HepG2 (cell line): Measurements from ENCODE around the gene RARS2. TPM values are rescaled to one million over a fixed set of nuclear protein-coding genes. Genes with fewer than 3 reads are reported as not detected.

Experiments used
- ATAC-seq: fragments of 200-7000 bp; cut with Tn5 transposase; 3 replicates; pipeline ENCODE4 v1.9.1; 2020; ENCODE audit warnings: mild to moderate bottlenecking, moderate library complexity
- BruUV-seq: library from RNA; stranded (reverse); fragments of 400-500 nt; replicated peaks from 2 replicates; lab custom pipeline; 2021; lab: Mats Ljungman, UMichigan
- CTCF ChIA-PET: fragments of 300-600 bp; formaldehyde crosslinking; extraction: SDS; loops from one replicate; lab custom pipeline; 2021; ENCODE audit warnings: low total read pairs, inconsistent platforms, low intra/inter-chr PET ratio; lab: Yijun Ruan, JAX
- POLR2A ChIA-PET: fragments of 350-600 bp; sonication (Branson Sonifier 250); formaldehyde crosslinking; loops from one replicate; lab custom pipeline; 2020; ENCODE audit warnings: antibody characterized with exemption, inconsistent platforms; lab: Yijun Ruan, JAX
- DNase-seq: peaks from one replicate; pipeline ENCODE4 v3.0.0-alpha.2; 2015; ENCODE audit warnings: low spot score
- FAIRE-seq: peaks from 3 replicates; lab custom pipeline; 2011; peaks lifted over from hg19 to GRCh38; lab: Jason Lieb, UNC
- H2AFZ ChIP-seq: one replicate; pipeline ENCODE4 v1.6.1; 2011; ENCODE audit warnings: low read length, inconsistent platforms
- H3K27ac ChIP-seq: fragments of 300-600 bp; 3 replicates; pipeline ENCODE4 v1.8.0; 2011; ENCODE audit warnings: mixed run types, mild to moderate bottlenecking, mixed read lengths, low read length, inconsistent platforms; ENCODE audit not compliant: insufficient read depth; ENCODE audit errors: extremely low read length
- H3K27me3 ChIP-seq, 2 experiments: fragments of 200-600 bp in 1 of 2; 2 replicates in 1 of 2; 3 replicates in 1 of 2; pipeline versions ENCODE4 v1.6.0 to v1.8.0; 2011; ENCODE audit warnings: low read length in 2 of 2, mild to moderate bottlenecking in 2 of 2, moderate library complexity in 2 of 2, inconsistent platforms in 1 of 2; ENCODE audit not compliant: insufficient read depth in 2 of 2, control insufficient read depth in 1 of 2
- H3K36me3 ChIP-seq, 2 experiments: fragments of 200-600 bp in 1 of 2; replicated peaks in 1 of 2; 2 replicates in 1 of 2; 3 replicates in 1 of 2; pipeline versions ENCODE4 v1.5.1 to v1.8.0; 2011; ENCODE audit warnings: low read length in 2 of 2, inconsistent platforms in 1 of 2; ENCODE audit not compliant: insufficient read depth in 2 of 2, control insufficient read depth in 1 of 2
- H3K4me1 ChIP-seq: 2 replicates; pipeline ENCODE4 v1.5.1; 2012; ENCODE audit warnings: low read length, inconsistent platforms; ENCODE audit not compliant: insufficient read depth
- H3K4me2 ChIP-seq: 2 replicates; pipeline ENCODE4 v1.6.0; 2011; ENCODE audit warnings: low read depth, low read length, inconsistent platforms
- H3K4me3 ChIP-seq, 3 experiments: fragments of 200-600 bp in 1 of 3; sonication (generic), shearing (Covaris generic) in 1 of 3; replicated peaks in 1 of 3; 2 replicates each; pipeline ENCODE4 v1.5.1; 2011 to 2016; ENCODE audit warnings: low read length in 3 of 3, inconsistent platforms in 2 of 3, low read depth in 2 of 3, mild to moderate bottlenecking in 2 of 3, control low read depth in 1 of 3, mixed read lengths in 1 of 3; ENCODE audit not compliant: insufficient read depth in 1 of 3
- H3K79me2 ChIP-seq: one replicate; pipeline ENCODE4 v1.6.1; 2011; ENCODE audit warnings: low read length, inconsistent platforms; ENCODE audit not compliant: insufficient read depth
- H3K9ac ChIP-seq: 2 replicates; pipeline ENCODE4 v1.6.0; 2011; ENCODE audit warnings: mild to moderate bottlenecking, low read depth, low read length, inconsistent platforms; ENCODE audit not compliant: insufficient read depth
- H3K9me3 ChIP-seq: 2 replicates; pipeline ENCODE4 v1.5.1; 2012; ENCODE audit warnings: mild to moderate bottlenecking, low read length
- H4K20me1 ChIP-seq: 2 replicates; pipeline ENCODE4 v1.6.0; 2011; ENCODE audit warnings: inconsistent platforms, mild to moderate bottlenecking, low read length, moderate library complexity; ENCODE audit not compliant: insufficient read depth
- CEBPB ChIP-seq: IDR thresholded peaks from 2 replicates; pipeline ENCODE4 v1.6.1; 2011; ENCODE audit warnings: low read depth, low read length, improper control_type of control experiment, borderline replicate concordance
- RNF2 ChIP-seq: fragments of 450-650 bp; conservative IDR thresholded peaks from 2 replicates; pipeline ENCODE4 v1.6.1; 2016; ENCODE audit warnings: low read depth
- ZNF335 ChIP-seq: sonication (generic); formaldehyde crosslinking; IDR thresholded peaks from 2 replicates; pipeline ENCODE4 v1.4.0; 2020; ENCODE audit warnings: missing genetic modification reagents
- ZNF704 ChIP-seq: sonication (generic); formaldehyde crosslinking; IDR thresholded peaks from 2 replicates; pipeline ENCODE4 v1.8.1; 2023; ENCODE audit warnings: mild to moderate bottlenecking, inconsistent platforms, moderate library complexity, missing genetic modification reagents, borderline replicate concordance
- ZNF720 ChIP-seq: sonication (generic); formaldehyde crosslinking; IDR thresholded peaks from 2 replicates; pipeline ENCODE4 v1.4.0; 2020; ENCODE audit warnings: missing genetic modification reagents
- WGBS: methylation state at CpG from one replicate; pipeline ENCODE4 v1.1.6; 2017; ENCODE audit warnings: low lambda C conversion rate; 5-methylcytosine and 5-hydroxymethylcytosine counted together
- in situ Hi-C: cut with HindIII; loops from 2 replicates; pipeline ENCODE4 v1.10.0; 2017; ENCODE audit warnings: low pct_unique_long_range_greater_than_20kb; ENCODE audit not compliant: extremely low pct_ligation_motif_present
- intact Hi-C: fragments of 100-400 bp; cut with micrococcal nuclease; formaldehyde crosslinking; loops from one replicate; pipeline ENCODE4 v1.10.0; 2022; ENCODE audit not compliant: unreplicated experiment
- polyA plus RNA-seq, 8 experiments: library from polyadenylated mRNA; depleted of rRNA in 3 of 8; stranded (reverse) in 7 of 8; unstranded in 1 of 8; fragments of >200 nt; fragmentation: Illumina TruSeq in 4 of 8; extraction: Trizol in 4 of 8; gene quantifications; 2 replicates each; pipeline versions ENCODE4 v1.2.1 to v1.2.3, GENCODE V29; 2011 to 2016; ENCODE audit warnings: low read depth in 4 of 8, missing spikeins in 1 of 8, mixed read lengths in 1 of 8; ENCODE audit not compliant: insufficient read depth in 1 of 8
- total RNA-seq, 5 experiments: library from RNA; depleted of rRNA; stranded (reverse); fragments of >200 nt; fragmentation: Illumina TruSeq; extraction: Trizol; gene quantifications; 2 replicates each; pipeline ENCODE4 v1.2.3, GENCODE V29; 2016; ENCODE audit warnings: low read depth in 1 of 5

Gene RARS2
- total and polyA plus RNA-seq, 2 of the 13 experiments (the other 11 are each of a cell fraction or from before 2014, with no cell fraction given) = 23.4 to 80.1 TPM

GRCh38 chr6:87555506-87555905 lies 34.3 kb downstream of the RARS2 start:
- POLR2A ChIA-PET = no interaction called here
- Histone ChIP-seq H3K79me2 (peaks cover 2% of the 10 kb centered on the region), H3K36me3 (peaks cover 12 to 71% of the 10 kb centered on the region in 2 experiments), H3K4me1 (no peaks in the 10 kb centered on the region), H3K9ac (no peak overlapping the region), H4K20me1 (no peaks in the 10 kb centered on the region), H3K27ac (no peak overlapping the region), H3K4me3 (no peak overlapping the region), H3K4me2 (no peak overlapping the region)
- in situ Hi-C loops = no loop called here
- BruUV-seq = no TSS peak
- ATAC-seq (no peak), DNase-seq (no peak), FAIRE-seq (no peak)
- CTCF ChIA-PET = no interaction called here
- TF ChIP-seq RNF2 (no peak), ZNF720 (CRISPR knock-in tag) (no peak), ZNF704 (CRISPR knock-in tag) (no peak)
- TF ChIP-seq, all 625 proteins: peak for 0
- no peaks in the 10 kb centered on the region for H3K9me3 ChIP-seq
- H2AFZ ChIP-seq = no peak overlapping the region
- intact Hi-C loops = no loop called here
- no peaks in the 10 kb centered on the region for H3K27me3 ChIP-seq

GRCh38 chr6:87553159-87553765 lies 36.5 kb downstream of the RARS2 start:
- no peak overlapping the region for H2AFZ ChIP-seq
- TF ChIP-seq ZNF335 (CRISPR knock-in tag) (no peak), CEBPB (0 out of 2 replicates have a peak, but pooled peaks have one; percentile 8)
- H3K9ac ChIP-seq = no peak overlapping the region
- DNase-seq = no peak
- H3K4me2 ChIP-seq = no peak overlapping the region
- BruUV-seq = no TSS peak
- ChIA-PET CTCF (no interaction called here), POLR2A (interaction anchor here (1.2 kb wide), 1 partner anchor 19 kb away, joined by 4 read pairs; no protein-coding TSS in a partner anchor)
- peaks cover under 1% of the 10 kb centered on the region for H3K79me2 ChIP-seq
- H3K4me1 ChIP-seq = no peaks in the 10 kb centered on the region
- no peaks in the 10 kb centered on the region for H3K9me3 ChIP-seq
- intact Hi-C loops (no loop called here), in situ Hi-C loops (no loop called here)
- H3K27me3 ChIP-seq = no peaks in the 10 kb centered on the region
- no peak for FAIRE-seq
- H3K27ac ChIP-seq = no peak overlapping the region
- peaks cover 14 to 79% of the 10 kb centered on the region in 2 experiments for H3K36me3 ChIP-seq
- H4K20me1 ChIP-seq = no peaks in the 10 kb centered on the region
- WGBS = 96% methylated on average over 4 of the region's 4 CpGs
- H3K4me3 ChIP-seq = no peak overlapping the region
- no peak for ATAC-seq
